HG02763 (cell line): ENCODE measurements around the gene DAB1.

Source experiments
- ATAC-seq: cut with Tn5 transposase; IDR thresholded peaks from one replicate; pipeline ENCODE4 v1.9.1; 2021; ENCODE audit warnings: mild to moderate bottlenecking, moderate library complexity; ENCODE audit not compliant: unreplicated experiment

The DAB1 gene

DNA sequence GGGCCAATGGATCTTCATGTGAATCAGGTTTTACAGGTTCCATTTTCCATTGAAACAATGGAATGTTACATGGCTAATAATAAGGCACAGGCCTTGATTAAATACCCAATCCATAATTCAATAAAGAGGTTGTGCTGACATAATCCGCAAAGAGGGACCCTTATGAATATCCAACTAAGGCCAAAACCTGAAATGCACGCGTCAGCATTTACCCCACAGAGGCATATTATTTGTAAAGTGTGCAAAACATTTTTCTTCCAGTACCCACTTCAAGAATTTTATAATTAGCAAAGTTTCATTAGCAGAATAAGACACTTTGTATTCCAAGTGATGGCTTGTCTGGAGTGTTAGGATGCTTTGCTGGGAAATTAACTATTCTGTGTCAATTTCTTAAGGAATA lies 237.4 kb downstream of the DAB1 start:
- no peak for ATAC-seq

DNA sequence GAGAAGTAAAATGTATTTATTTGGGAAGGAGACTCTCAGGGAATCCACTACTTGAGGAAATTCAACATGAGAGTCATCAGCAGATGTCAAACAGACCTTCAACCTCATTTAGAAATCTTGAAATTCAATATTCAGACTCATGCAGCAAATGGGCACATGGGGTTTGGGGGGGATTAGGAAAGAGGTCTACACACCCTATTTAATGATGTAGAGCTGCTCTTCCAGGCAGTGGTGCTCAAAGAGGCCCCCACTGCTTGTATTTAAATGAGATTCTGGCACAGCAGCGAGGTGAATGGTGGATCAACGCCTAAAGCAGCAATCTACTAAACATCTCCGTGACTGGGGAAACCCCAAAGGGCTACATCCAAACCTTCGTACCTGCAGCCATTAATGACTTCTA lies 244.9 kb downstream of the DAB1 start:
- no peak for ATAC-seq

DNA sequence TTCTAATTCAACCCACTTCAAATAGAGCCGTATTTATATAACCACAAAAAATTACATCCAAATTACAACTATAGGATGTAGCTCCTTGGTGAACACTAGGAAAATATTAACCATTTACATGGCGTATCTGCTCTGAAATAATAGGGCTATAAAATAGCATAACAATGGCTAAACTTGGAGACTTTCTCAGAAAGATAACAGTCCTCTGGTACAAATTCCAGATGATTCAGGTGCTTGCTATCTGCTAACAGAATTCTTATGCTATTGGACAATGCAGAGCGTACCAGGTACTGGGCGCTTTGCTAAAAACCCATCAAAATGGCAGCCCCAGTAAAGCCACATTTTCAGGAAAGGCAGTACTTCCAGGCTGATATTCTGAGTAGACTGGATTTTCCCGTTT lies 248.4 kb downstream of the DAB1 start:
- ATAC-seq: no peak

DNA sequence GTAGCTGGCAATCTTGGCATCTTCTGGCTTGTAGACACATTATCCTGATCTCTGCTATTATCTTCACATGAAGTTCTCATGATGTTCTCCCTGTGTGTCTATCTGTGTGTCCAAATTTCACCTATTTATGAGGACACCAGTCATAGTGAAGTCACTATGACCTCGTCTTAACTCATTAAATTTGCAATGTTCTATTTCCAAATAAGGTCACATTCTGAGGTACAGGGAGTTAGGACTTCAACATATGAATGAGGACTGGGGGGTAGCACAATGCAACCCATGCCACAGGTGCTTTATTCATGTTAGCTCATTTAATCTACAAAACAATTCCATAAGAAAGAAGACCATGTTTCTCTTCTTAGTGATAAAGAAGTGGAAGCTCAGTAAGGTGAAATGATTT lies 251.8 kb downstream of the DAB1 start:
- no peak for ATAC-seq

GRCh38 chr1:57167997-57168396 lies 255.9 kb downstream of the DAB1 start:
- ATAC-seq: no peak

GRCh38 chr1:57165546-57165945 lies 258.3 kb downstream of the DAB1 start:
- no peak for ATAC-seq

- ATAC-seq: no peak
These were observed 259.3 kb downstream of the DAB1 start for GRCh38 chr1:57164584-57164983.

DNA sequence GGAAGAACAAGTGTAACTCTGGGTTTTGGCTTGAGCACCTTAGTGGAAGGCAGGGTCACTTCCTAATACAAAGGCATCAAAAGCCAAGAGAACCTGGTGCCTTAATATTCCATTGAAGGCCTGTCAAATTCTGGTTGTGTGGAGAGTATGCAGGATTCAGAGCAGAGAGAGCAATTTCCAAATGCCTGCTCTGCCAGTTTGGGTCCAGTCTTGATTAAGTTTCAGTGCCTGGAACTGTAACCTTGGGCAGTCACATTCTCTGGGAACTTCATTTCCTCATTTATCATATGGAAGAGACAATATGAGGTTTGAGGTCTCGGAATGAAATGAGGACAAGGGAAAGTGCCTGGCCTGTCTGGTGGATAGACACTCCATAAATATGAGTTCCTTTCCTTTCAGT lies 260.1 kb downstream of the DAB1 start:
- no peak for ATAC-seq

DNA sequence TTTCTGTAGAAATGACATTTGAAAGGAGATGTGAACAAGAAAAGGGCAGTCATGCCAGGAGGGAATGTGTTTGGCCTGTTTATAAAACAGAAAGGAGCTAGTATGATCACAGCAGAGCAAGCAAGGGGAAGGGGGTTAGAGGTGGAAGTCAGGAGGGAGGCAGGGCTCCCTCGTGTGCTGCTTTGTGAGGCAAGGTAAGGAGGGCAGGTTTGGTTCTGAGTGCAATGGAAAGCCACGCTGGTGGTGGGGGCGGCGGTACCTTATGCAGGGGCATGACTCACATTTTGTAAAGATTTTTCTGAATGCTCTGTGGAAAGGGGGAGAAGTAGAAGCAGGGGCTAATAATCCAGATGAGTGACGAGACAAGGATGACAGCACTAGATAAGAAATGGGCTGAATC lies 260.5 kb downstream of the DAB1 start:
- no peak for ATAC-seq

- no peak for ATAC-seq
These were observed 261.1 kb downstream of the DAB1 start for GRCh38 chr1:57162607-57163261.

DNA sequence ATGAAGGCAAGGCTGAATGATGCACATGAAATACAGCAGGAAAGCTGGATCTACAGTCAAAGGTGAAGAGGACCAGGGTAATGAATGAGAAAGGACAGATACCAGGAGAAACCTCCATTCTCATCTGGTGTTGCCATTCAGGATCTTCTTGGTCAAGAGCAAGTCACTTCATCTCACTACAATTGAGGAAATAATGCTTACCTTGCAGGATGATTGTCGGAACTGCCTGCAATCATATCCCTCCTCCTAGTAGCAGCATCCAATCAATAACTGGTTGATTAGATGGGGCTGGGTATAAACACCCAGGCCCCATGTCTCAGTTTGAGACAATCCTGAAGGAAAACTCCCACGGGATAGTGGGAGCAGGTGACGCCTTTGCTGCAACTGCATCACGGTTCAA lies 263.3 kb downstream of the DAB1 start:
- ATAC-seq: no peak

DNA sequence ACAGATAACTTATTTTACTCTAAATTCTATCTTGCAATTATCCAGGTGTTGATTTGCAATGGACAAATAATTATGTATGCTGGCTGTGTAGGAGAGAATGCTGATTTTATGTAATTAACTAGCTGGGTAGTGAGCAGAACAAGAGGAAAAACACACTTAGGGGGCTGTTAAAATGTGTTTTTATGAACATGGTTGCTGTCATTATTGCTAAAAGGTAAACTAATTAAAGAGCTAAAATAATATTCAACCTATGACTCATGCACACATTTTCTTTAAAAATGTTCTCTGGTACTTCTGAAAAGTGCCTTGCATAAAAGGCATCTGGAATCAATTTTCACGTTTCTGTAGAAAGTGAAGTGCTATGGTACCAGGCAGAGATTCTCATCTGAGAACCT lies 265.3 kb downstream of the DAB1 start:
- no peak for ATAC-seq

- no peak for ATAC-seq
These were observed 265.8 kb downstream of the DAB1 start for GRCh38 chr1:57157818-57158603.

DNA sequence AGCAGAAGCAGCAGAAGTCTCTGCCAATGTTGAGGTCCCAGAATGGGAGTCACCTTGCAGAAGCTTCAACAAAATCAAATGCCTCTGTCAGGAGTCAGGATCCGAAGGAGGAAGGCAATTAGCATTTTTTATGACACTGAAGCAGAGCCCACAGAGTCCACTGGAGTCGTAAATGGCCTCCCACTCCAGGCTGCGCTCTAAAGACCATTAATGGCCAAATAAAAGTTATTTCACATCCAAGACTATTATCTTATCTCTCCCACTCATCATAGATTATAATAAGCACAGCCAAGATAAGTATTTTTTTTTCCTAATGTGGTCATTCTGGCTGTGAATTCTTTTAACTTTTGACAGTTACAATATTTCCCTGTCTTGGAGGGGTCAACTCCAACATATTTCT lies 267.0 kb downstream of the DAB1 start:
- ATAC-seq: no peak

- ATAC-seq: no peak
These were observed 277.8 kb downstream of the DAB1 start for GRCh38 chr1:57146100-57146499.

DNA sequence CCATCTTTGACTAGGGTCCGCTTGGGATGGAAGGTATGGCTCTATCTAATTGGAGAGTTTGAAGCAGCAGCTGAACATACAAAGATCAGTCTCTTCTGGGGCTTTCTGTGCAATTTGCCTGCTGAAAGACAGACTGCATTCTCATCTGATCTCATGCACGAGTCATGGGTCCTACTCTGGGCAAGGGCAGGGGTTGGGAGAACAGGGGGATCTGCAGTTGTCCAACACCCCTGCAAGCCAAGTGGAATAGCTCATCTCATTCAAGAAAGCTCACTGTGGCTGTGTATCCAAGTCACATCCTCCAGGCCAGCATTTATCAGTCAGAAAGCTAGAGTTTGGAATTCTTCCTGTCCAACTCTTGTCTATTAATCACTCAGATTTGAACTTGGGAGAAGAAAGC lies 280.9 kb downstream of the DAB1 start:
- ATAC-seq: no peak

DNA sequence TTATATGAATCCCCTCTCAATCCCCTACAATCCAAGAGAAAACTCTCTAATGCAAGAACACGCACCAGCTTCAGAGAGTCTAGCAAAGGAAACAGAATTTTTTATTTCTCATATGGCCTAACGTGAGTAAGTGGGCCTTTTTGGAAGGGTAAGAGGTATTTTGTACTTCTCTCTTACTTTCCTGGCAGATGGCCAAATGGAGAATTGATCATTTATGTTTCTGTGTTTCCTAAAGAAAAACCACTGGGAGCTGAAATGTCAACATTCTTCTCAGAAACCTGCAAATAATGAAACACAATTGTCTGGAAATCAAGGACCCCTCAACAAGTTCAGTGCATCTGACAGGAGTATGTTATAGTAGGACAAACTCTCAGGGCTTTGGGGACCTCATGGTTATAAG lies 281.7 kb downstream of the DAB1 start:
- no peak for ATAC-seq

DNA sequence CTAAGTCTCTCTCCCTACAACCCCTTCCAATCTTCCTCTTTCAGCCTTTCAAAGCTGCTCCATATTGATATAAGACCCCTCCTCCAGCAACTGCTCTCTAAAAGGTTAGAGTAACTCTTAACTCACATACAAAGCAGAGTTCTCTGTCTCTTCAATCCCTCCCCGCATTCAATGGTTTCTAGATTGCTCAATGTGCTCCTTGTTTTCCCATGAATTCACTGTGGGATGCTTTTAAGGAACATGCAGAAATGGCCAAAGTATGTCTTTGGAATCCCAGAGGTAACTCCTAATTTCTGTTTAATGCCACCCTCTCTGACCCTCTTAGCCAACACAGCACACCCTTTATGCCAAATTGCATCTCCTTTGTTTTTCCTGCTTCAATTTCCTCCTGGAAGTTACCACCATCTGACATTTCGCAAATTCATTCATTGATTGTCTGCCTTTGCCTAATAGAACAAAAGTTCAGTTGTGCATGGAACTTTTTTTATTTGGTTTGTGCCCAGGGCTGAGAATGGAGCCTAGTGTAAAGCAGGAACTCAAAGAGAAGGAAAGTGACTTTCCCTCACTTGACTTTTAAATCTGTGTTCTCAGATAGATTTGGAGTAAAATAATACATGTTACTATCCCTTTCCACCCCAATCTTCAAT lies 285.3 kb downstream of the DAB1 start:
- no peak for ATAC-seq

DNA sequence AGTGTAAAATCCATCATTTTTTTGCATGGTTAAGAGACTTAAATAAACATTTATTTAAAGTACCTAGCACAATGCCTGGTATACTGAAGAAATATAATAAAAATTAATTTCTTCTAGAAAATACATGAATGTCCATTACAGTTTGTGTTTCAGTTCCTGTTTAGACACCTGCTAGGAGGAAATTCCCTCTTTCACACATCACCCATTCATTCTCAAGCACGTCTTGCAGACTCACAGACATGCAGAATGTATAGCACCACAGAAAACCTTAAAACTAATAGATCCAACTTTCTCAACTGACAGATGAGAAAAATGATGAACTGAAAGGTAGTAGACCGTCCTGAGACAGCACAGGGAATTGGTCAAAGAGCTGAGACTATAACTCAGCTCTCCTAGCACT lies 285.9 kb downstream of the DAB1 start:
- ATAC-seq: no peak

DNA sequence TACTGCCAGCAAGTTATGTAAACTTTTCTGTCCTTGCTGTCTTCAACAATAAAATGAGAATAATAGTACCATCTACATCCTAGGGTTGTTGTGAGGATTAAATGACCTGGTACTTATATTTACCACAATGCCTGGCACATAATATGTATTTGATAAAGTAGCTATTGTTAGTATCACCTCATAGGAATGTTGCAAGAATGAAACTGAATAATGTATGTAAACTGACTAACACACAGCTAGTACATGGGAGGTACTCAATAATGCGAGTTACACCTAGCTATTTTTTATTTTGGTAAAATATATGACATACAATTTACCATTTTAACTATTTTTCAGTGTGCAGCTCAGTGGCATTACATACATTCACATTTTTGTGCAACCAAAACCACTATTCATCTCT lies 289.1 kb downstream of the DAB1 start:
- ATAC-seq: no peak

DNA sequence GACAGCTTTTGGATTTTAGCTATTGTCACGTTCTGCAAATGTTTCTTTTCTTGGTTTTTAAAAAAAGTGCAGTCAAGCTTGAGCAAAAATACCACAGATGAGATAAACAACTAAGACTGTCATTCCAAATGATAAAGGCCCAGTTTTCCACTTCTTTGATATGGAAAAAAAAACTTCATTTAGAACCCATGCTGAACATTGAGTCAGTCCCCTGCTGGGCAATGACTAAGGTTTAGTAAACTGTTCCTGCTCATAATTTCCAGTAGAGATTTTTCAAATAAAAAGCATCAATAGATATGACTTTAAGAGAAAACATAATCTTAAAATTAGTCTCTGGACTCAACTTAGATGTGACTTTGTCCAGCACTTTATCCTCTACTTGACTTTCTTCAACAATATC lies 290.2 kb downstream of the DAB1 start:
- ATAC-seq: no peak

DNA sequence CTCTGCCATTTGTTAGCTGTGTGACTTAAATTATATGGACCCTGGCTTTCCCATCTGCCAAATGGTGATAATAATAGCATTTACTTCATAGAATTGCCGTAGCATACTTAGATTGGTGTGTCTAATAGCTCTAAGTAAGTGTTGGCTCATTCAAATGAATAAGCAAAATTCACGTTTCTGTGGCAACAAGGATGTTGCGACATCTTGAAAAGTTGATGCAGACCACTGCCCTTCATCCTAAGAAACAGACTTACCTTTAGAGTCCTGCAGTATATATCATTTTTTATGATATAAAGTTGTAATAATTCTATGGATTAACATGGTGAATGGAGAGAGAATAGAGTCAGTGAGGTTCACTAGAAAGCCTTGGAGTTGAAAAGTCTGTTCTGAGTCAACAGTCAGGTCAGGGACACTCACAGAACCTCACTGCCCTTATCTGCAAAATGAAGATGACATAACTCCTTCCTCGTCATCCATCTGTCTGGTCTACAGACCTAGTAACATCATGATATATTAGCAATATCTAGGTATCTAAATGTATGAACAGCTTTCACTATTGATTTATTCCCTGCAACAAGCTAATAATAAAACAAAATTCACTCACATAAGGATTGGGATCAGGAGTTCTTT lies 290.8 kb downstream of the DAB1 start:
- no peak for ATAC-seq
